ENCODE data around the gene NATD1.

Gene NATD1

GRCh38 chr17:21275579-21276263 is 22.5 kb upstream of the NATD1 start:
- DNase-seq (ENCODE audit: low spot score) = peak; percentile 92

- DNase-seq (ENCODE audit: low spot score) = no peak
Observed at GRCh38 chr17:21275047-21275578, 21.9 kb upstream of the NATD1 start.

GRCh38 chr17:21272881-21273792 is 19.9 kb upstream of the NATD1 start:
- no peak for DNase-seq (ENCODE audit: low spot score)

GRCh38 chr17:21272250-21272649 is 19.0 kb upstream of the NATD1 start:
- no peak for DNase-seq (ENCODE audit: low spot score)

- DNase-seq (ENCODE audit: low spot score) = no peak
Observed at GRCh38 chr17:21271454-21272183, 18.4 kb upstream of the NATD1 start.

- no peak for DNase-seq (ENCODE audit: low spot score)
Observed at GRCh38 chr17:21269394-21269793, 16.2 kb upstream of the NATD1 start.

GRCh38 chr17:21268596-21269188 is 15.5 kb upstream of the NATD1 start:
- DNase-seq (ENCODE audit: low spot score) = no peak

GRCh38 chr17:21263376-21263775 is 10.2 kb upstream of the NATD1 start:
- no peak for DNase-seq (ENCODE audit: low spot score)

- DNase-seq (ENCODE audit: low spot score) = no peak
Observed at GRCh38 chr17:21262259-21262993, 9.2 kb upstream of the NATD1 start.

GRCh38 chr17:21258593-21258992 is 5.4 kb upstream of the NATD1 start:
- DNase-seq (ENCODE audit: low spot score) = no peak

- DNase-seq (ENCODE audit: low spot score) = no peak
Observed at GRCh38 chr17:21253646-21254441, 634 bp upstream of the NATD1 start.

- no peak for DNase-seq (ENCODE audit: low spot score)
Observed at GRCh38 chr17:21252289-21252795, 868 bp downstream of the NATD1 start.

- DNase-seq (ENCODE audit: low spot score) = no peak
Observed at GRCh38 chr17:21251337-21252010, 1.7 kb downstream of the NATD1 start.

GRCh38 chr17:21250854-21251253 is 2.4 kb downstream of the NATD1 start:
- DNase-seq (ENCODE audit: low spot score) = no peak

GRCh38 chr17:21249920-21250703 is 3.1 kb downstream of the NATD1 start:
- DNase-seq (ENCODE audit: low spot score) = no peak

GRCh38 chr17:21249086-21249795 is 4.0 kb downstream of the NATD1 start:
- DNase-seq (ENCODE audit: low spot score) = no peak

GRCh38 chr17:21248500-21248899 is 4.7 kb downstream of the NATD1 start:
- DNase-seq (ENCODE audit: low spot score) = no peak
